ENCODE results near the gene ZBTB4.
A peak's percentile ranks its signal among the peaks of the same experiment; 100 is the strongest.

Gene ZBTB4

GRCh38 chr17:7439462-7440112, 39.8 kb downstream of the ZBTB4 start, which contains the start of gene FGF11:
FGF11 (plus strand) TSS chr17:7439512; CDS start chr17:7439621, 109 bp downstream.
- TF ChIP-seq CTCF (IDR thresholded peaks at IDR 0.05) = no peak

GRCh38 chr17:7438656-7439460, 40.6 kb downstream of the ZBTB4 start:
- TF ChIP-seq CTCF (IDR thresholded peaks at IDR 0.05) = no peak

- TF ChIP-seq CTCF (IDR thresholded peaks at IDR 0.05) = no peak
Measured at GRCh38 chr17:7437950-7438614, 41.3 kb downstream of the ZBTB4 start.

GRCh38 chr17:7437369-7437863, 42.0 kb downstream of the ZBTB4 start:
- no peak for TF ChIP-seq CTCF (IDR thresholded peaks at IDR 0.05)

- peak; percentile 77 for TF ChIP-seq CTCF (IDR thresholded peaks at IDR 0.05)
Measured at GRCh38 chr17:7436556-7437368, 42.7 kb downstream of the ZBTB4 start.

GRCh38 chr17:7435676-7436555, 43.5 kb downstream of the ZBTB4 start:
- no peak for TF ChIP-seq CTCF (IDR thresholded peaks at IDR 0.05)
